ENCODE results near the gene TP53I11.

Gene TP53I11

DNA sequence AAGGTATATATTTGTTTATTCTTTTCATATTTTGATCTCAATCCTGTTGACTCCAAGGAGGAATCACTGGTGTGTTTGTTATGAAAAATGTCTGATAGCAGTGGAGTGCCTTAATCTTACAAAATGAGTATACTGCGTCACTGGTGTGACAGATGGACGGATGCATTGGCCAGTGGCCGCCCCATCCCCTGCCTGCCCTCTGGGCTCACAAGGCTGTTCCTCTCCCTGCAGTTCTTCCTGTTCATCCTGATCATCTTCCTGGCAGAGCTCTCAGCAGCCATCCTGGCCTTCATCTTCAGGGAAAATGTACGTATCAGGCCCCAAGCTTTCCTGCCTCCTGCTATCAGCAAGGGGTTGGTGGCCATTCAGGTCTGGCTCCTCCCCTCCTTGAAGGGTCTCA is 32.9 kb downstream of the TP53I11 start:
- Histone ChIP-seq H3K14ac (ENCODE audit: low read length in 2 of 2) (no peak overlapping the region), H3K9me3 (ENCODE audit: control insufficient read depth, low read length) (no peaks in the 10 kb centered on the region), H3K18ac (ENCODE audit: low read depth in 1 of 2, low read length in 2 of 2) (no peak overlapping the region), H3K27ac (ENCODE audit: low read length, poor library complexity, severe bottlenecking) (no peak overlapping the region), H2AFZ (ENCODE audit: low read depth, low read length) (no peak overlapping the region), H3K4me2 (ENCODE audit: low read length, poor library complexity, severe bottlenecking) (no peak overlapping the region), H2BK12ac (ENCODE audit: low read length in 2 of 2) (no peak overlapping the region), H3K27me3 (ENCODE audit: control insufficient read depth in 1 of 2, insufficient read depth in 1 of 2, low read length in 2 of 2) (peaks cover 79 to 82% of the 10 kb centered on the region in 2 experiments), H3K79me1 (replicated peaks; ENCODE audit: low read length, poor library complexity, severe bottlenecking) (no peaks in the 10 kb centered on the region), H3K23ac (ENCODE audit: low read length in 2 of 2) (no peak overlapping the region), H4K91ac (ENCODE audit: low read length) (no peak overlapping the region), H2BK15ac (ENCODE audit: low read depth, poor library complexity, severe bottlenecking) (no peak overlapping the region), H3K9ac (ENCODE audit: low read length) (no peak overlapping the region), H4K8ac (ENCODE audit: low read length) (no peak overlapping the region), H3K4me3 (ENCODE audit: insufficient read depth in 1 of 2, low read depth in 1 of 2, low read length in 2 of 2) (no peak overlapping the region), H2AK5ac (ENCODE audit: low read length, severe bottlenecking) (no peak overlapping the region), H3K4ac (ENCODE audit: low read depth in 1 of 2, low read length in 2 of 2) (no peak overlapping the region), H3K4me1 (ENCODE audit: control insufficient read depth, insufficient read depth, low read depth, low read length) (peaks cover 2% of the 10 kb centered on the region), H2BK120ac (ENCODE audit: low read depth, low read length) (no peak overlapping the region), H2BK5ac (ENCODE audit: low read depth, low read length, poor library complexity, severe bottlenecking) (no peak overlapping the region), H3K36me3 (ENCODE audit: control insufficient read depth in 1 of 2, insufficient read depth in 2 of 2, low read depth in 1 of 2, low read length in 2 of 2) (no peaks in the 10 kb centered on the region)
- WGBS = 95% methylated on average over 4 of the region's 4 CpGs
- DNase-seq = no peak

DNA sequence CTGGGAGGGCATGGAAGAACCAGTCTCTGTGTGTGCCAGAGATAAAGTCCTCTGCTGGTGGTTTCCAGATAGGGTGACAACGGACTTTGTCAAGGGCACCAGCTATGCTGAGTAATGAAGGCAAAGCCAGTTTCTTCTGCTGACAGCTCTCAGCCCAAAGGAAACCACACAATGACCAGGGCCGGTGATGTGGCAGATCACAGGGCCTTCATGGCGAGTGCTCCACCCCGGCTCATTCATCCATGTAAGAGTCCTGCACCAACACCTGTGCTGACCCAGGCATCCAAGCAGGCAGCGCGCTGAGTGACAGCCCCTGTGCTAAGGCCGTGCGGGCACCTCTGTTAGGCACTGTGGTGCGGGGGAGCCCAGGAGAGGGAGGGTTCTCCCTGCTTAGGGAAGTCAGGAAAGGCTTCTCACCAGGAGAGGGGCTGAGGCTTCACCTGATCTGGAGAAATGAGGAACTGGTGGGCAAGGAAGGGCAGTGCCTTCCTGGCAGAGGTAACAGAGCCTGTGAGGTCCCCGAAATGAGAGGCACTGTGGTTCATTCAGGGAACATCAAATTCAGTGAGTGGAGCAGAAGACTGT is 33.8 kb downstream of the TP53I11 start:
- peaks cover 70 to 76% of the 10 kb centered on the region in 2 experiments for H3K27me3 ChIP-seq (ENCODE audit: control insufficient read depth in 1 of 2, insufficient read depth in 1 of 2, low read length in 2 of 2)
- H2AFZ ChIP-seq (ENCODE audit: low read depth, low read length) = no peak overlapping the region
- H3K23ac ChIP-seq (ENCODE audit: low read length in 2 of 2) = no peak overlapping the region
- no peak for DNase-seq
- H3K9ac ChIP-seq (ENCODE audit: low read length) = no peak overlapping the region
- no peak overlapping the region for H2BK5ac ChIP-seq (ENCODE audit: low read depth, low read length, poor library complexity, severe bottlenecking)
- no peak overlapping the region for H3K14ac ChIP-seq (ENCODE audit: low read length in 2 of 2)
- no peak overlapping the region for H3K4me3 ChIP-seq (ENCODE audit: insufficient read depth in 1 of 2, low read depth in 1 of 2, low read length in 2 of 2)
- H3K18ac ChIP-seq (ENCODE audit: low read depth in 1 of 2, low read length in 2 of 2) = no peak overlapping the region
- H2BK15ac ChIP-seq (ENCODE audit: low read depth, poor library complexity, severe bottlenecking) = no peak overlapping the region
- H3K4me1 ChIP-seq (ENCODE audit: control insufficient read depth, insufficient read depth, low read depth, low read length) = peaks cover 2% of the 10 kb centered on the region
- H3K4ac ChIP-seq (ENCODE audit: low read depth in 1 of 2, low read length in 2 of 2) = no peak overlapping the region
- H2BK120ac ChIP-seq (ENCODE audit: low read depth, low read length) = no peak overlapping the region
- H2BK12ac ChIP-seq (ENCODE audit: low read length in 2 of 2) = no peak overlapping the region
- H3K27ac ChIP-seq (ENCODE audit: low read length, poor library complexity, severe bottlenecking) = no peak overlapping the region
- H4K91ac ChIP-seq (ENCODE audit: low read length) = no peak overlapping the region
- 86% methylated on average over 10 of the region's 10 CpGs for WGBS
- H3K79me1 ChIP-seq (replicated peaks; ENCODE audit: low read length, poor library complexity, severe bottlenecking) = no peaks in the 10 kb centered on the region
- H3K9me3 ChIP-seq (ENCODE audit: control insufficient read depth, low read length) = no peaks in the 10 kb centered on the region
- no peak overlapping the region for H2AK5ac ChIP-seq (ENCODE audit: low read length, severe bottlenecking)
- H3K36me3 ChIP-seq (ENCODE audit: control insufficient read depth in 1 of 2, insufficient read depth in 2 of 2, low read depth in 1 of 2, low read length in 2 of 2) = no peaks in the 10 kb centered on the region
- H4K8ac ChIP-seq (ENCODE audit: low read length) = no peak overlapping the region
- H3K4me2 ChIP-seq (ENCODE audit: low read length, poor library complexity, severe bottlenecking) = no peak overlapping the region

DNA sequence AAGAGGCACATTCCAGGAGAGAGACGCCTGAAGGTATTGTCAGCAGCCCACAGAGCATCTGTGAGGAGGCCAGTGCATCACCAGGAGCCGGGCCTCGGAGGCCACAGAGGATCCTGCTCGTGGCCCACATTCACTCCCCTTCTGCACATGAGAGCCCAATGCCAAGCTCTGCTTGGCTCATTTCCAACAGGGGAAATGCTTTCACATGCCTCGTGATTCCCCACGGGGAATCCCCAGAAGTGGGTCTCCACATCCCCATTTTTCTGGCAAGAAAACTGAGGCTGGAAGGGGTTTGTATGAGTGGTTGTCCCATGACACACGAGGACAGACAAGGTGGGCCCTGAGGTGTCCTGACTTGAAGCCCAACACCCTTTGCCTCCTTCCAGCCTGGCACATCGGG is 34.4 kb downstream of the TP53I11 start:
- H2BK15ac ChIP-seq (ENCODE audit: low read depth, poor library complexity, severe bottlenecking) = no peak overlapping the region
- no peak overlapping the region for H2AK5ac ChIP-seq (ENCODE audit: low read length, severe bottlenecking)
- no peak for DNase-seq
- H3K18ac ChIP-seq (ENCODE audit: low read depth in 1 of 2, low read length in 2 of 2) = no peak overlapping the region
- no peak overlapping the region for H2BK5ac ChIP-seq (ENCODE audit: low read depth, low read length, poor library complexity, severe bottlenecking)
- H2AFZ ChIP-seq (ENCODE audit: low read depth, low read length) = no peak overlapping the region
- no peak overlapping the region for H2BK12ac ChIP-seq (ENCODE audit: low read length in 2 of 2)
- no peaks in the 10 kb centered on the region for H3K79me1 ChIP-seq (replicated peaks; ENCODE audit: low read length, poor library complexity, severe bottlenecking)
- H3K27me3 ChIP-seq (ENCODE audit: control insufficient read depth in 1 of 2, insufficient read depth in 1 of 2, low read length in 2 of 2) = peaks cover 66 to 74% of the 10 kb centered on the region in 2 experiments
- no peak overlapping the region for H4K91ac ChIP-seq (ENCODE audit: low read length)
- H3K4me3 ChIP-seq (ENCODE audit: insufficient read depth in 1 of 2, low read depth in 1 of 2, low read length in 2 of 2) = no peak overlapping the region
- H3K9me3 ChIP-seq (ENCODE audit: control insufficient read depth, low read length) = no peaks in the 10 kb centered on the region
- no peak overlapping the region for H3K9ac ChIP-seq (ENCODE audit: low read length)
- no peak overlapping the region for H3K27ac ChIP-seq (ENCODE audit: low read length, poor library complexity, severe bottlenecking)
- H3K23ac ChIP-seq (ENCODE audit: low read length in 2 of 2) = no peak overlapping the region
- no peak overlapping the region for H3K4me2 ChIP-seq (ENCODE audit: low read length, poor library complexity, severe bottlenecking)
- WGBS = 88% methylated on average over 8 of the region's 8 CpGs
- H3K36me3 ChIP-seq (ENCODE audit: control insufficient read depth in 1 of 2, insufficient read depth in 2 of 2, low read depth in 1 of 2, low read length in 2 of 2) = no peaks in the 10 kb centered on the region
- no peak overlapping the region for H4K8ac ChIP-seq (ENCODE audit: low read length)
- H3K14ac ChIP-seq (ENCODE audit: low read length in 2 of 2) = no peak overlapping the region
- peaks cover 5% of the 10 kb centered on the region for H3K4me1 ChIP-seq (ENCODE audit: control insufficient read depth, insufficient read depth, low read depth, low read length)
- H3K4ac ChIP-seq (ENCODE audit: low read depth in 1 of 2, low read length in 2 of 2) = no peak overlapping the region
- no peak overlapping the region for H2BK120ac ChIP-seq (ENCODE audit: low read depth, low read length)

DNA sequence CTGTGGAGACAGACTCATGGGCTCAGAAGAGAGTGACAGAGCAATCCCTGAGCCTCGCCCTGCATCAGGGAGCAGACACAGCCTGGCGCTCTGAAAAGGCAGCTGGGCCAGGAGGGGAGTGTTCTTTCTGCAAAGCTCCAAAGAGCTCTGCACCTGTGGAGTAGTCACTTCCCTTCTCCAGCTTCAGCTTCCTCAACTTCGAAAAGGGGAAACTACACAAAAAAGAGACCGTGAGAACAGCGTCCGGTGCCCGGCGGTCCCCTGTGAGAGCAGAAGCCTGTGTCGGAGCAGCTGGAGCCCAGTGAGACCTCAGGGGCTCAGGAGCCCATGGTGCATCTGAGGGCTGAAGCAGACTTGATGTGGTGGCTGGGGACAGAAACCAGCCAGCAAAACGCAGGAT is 35.1 kb downstream of the TP53I11 start:
- 94% methylated on average over 10 of the region's 10 CpGs for WGBS
- no peaks in the 10 kb centered on the region for H3K36me3 ChIP-seq (ENCODE audit: control insufficient read depth in 1 of 2, insufficient read depth in 2 of 2, low read depth in 1 of 2, low read length in 2 of 2)
- H3K4me1 ChIP-seq (ENCODE audit: control insufficient read depth, insufficient read depth, low read depth, low read length) = peaks cover 7% of the 10 kb centered on the region

More for the DNA sequence above, 35.1 kb downstream of the TP53I11 start:
- Histone ChIP-seq H3K27ac (ENCODE audit: low read length, poor library complexity, severe bottlenecking) (no peak overlapping the region), H2BK5ac (ENCODE audit: low read depth, low read length, poor library complexity, severe bottlenecking) (no peak overlapping the region), H3K4me2 (ENCODE audit: low read length, poor library complexity, severe bottlenecking) (no peak overlapping the region), H3K9me3 (ENCODE audit: control insufficient read depth, low read length) (no peaks in the 10 kb centered on the region), H3K23ac (ENCODE audit: low read length in 2 of 2) (no peak overlapping the region), H3K79me1 (replicated peaks; ENCODE audit: low read length, poor library complexity, severe bottlenecking) (no peaks in the 10 kb centered on the region), H2BK15ac (ENCODE audit: low read depth, poor library complexity, severe bottlenecking) (no peak overlapping the region), H3K27me3 (ENCODE audit: control insufficient read depth in 1 of 2, insufficient read depth in 1 of 2, low read length in 2 of 2) (peaks cover 60 to 74% of the 10 kb centered on the region in 2 experiments), H2BK120ac (ENCODE audit: low read depth, low read length) (no peak overlapping the region), H2AFZ (ENCODE audit: low read depth, low read length) (no peak overlapping the region), H3K9ac (ENCODE audit: low read length) (no peak overlapping the region), H2AK5ac (ENCODE audit: low read length, severe bottlenecking) (no peak overlapping the region), H3K14ac (ENCODE audit: low read length in 2 of 2) (no peak overlapping the region), H4K8ac (ENCODE audit: low read length) (no peak overlapping the region), H3K4me3 (ENCODE audit: insufficient read depth in 1 of 2, low read depth in 1 of 2, low read length in 2 of 2) (no peak overlapping the region), H3K4ac (ENCODE audit: low read depth in 1 of 2, low read length in 2 of 2) (no peak overlapping the region), H4K91ac (ENCODE audit: low read length) (peak overlapping the region; percentile 11), H3K18ac (ENCODE audit: low read depth in 1 of 2, low read length in 2 of 2) (no peak overlapping the region), H2BK12ac (ENCODE audit: low read length in 2 of 2) (no peak overlapping the region)
- no peak for DNase-seq
